ENCODE measurements around the gene NPLOC4. TPM values are rescaled to one million over a fixed set of nuclear protein-coding genes. Genes with fewer than 3 reads are reported as not detected.

Gene NPLOC4
- total RNA-seq, 3 donors from 2014 or later: 56.0 to 69.0 (median 57.8) TPM

DNA sequence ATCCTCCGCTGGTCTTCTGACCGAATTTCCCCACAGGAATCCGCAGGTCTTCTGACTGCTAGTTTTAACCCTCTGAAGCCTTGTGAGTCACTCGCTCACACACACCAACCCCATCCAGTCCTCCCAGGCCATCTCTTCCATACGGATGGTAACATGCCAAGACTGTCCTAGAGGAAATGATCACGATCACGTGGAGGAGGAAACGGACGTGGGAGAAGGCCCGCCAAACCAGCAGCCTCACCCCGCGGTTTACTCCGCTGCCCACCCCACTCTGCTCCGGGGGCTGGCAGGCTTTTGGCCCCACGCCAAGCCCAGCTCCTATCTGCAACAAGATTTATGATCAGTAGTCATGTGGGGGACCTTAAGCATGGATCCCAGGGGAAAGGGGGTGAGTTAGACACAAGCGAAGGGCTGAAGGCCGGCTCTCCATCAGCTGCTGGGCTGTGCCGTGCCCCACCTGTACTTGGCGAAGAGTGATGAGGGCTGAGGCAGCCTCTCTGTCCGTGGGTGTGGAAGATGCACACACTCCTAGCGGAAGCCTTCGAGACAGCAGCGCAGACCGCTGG lies 83.2 kb downstream of the NPLOC4 start:
- TF ChIP-seq POLR2A (IDR thresholded peaks at IDR 0.05): no peak
- TF ChIP-seq POLR2AphosphoS5 (IDR thresholded peaks at IDR 0.05): peak in 1 of 3 donors; percentile 31
- intact Hi-C loops (cut with DNase I; ENCODE audit: low total_unique reads): no loop called here
- Histone ChIP-seq H3K4me3 (peak overlapping the region in 2 of 3 donors; percentile 90 to 96), H3K9me3 (no peaks in the 10 kb centered on the region), H3K27ac (peak overlapping the region; percentile 46 to 73), H3K27me3 (no peaks in the 10 kb centered on the region), H3K36me3 (no peaks in the 10 kb centered on the region), H3K4me1 (peaks cover 4 to 9% of the 10 kb centered on the region in 2 donors)
- DNase-seq (ENCODE audit: low spot score in 2 of 2): no peak

DNA sequence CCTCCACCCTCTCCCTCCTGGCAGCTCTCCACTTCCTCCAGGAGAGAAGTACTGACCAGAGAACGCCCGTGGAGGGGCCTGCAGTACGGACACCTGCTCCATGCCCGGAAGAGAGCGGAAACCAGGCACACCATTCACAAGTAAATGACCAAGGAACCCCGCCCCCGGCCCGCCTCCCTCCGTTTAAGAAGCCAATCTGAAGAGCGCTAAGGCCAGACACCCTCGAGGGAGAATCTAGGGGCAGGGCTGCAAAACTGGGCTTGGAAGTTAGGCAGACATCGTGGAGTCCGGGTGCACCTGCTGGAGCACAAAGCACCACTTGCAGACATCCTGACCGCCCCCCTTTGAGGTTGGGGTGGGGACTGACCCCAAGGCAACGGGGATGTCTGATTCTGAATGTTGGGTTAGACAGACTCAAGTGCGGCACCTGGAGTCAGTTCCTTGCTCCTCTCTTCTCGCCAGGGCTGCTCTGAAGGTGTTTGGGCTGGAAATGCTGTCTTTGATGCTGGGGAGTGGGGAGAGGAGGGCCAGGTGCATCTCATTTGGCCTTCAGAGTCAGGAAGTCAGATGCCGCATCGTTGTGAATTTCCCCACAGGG lies 83.8 kb downstream of the NPLOC4 start:
- intact Hi-C loops (cut with DNase I; ENCODE audit: low total_unique reads): no loop called here
- TF ChIP-seq, protein P1, sequence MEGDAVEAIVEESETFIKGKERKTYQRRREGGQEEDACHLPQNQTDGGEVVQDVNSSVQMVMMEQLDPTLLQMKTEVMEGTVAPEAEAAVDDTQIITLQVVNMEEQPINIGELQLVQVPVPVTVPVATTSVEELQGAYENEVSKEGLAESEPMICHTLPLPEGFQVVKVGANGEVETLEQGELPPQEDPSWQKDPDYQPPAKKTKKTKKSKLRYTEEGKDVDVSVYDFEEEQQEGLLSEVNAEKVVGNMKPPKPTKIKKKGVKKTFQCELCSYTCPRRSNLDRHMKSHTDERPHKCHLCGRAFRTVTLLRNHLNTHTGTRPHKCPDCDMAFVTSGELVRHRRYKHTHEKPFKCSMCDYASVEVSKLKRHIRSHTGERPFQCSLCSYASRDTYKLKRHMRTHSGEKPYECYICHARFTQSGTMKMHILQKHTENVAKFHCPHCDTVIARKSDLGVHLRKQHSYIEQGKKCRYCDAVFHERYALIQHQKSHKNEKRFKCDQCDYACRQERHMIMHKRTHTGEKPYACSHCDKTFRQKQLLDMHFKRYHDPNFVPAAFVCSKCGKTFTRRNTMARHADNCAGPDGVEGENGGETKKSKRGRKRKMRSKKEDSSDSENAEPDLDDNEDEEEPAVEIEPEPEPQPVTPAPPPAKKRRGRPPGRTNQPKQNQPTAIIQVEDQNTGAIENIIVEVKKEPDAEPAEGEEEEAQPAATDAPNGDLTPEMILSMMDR (IDR thresholded peaks at IDR 0.05): no peak
- TF ChIP-seq POLR2AphosphoS5 (IDR thresholded peaks at IDR 0.05) (no peak), POLR2A (IDR thresholded peaks at IDR 0.05) (no peak)
- H3K9me3 ChIP-seq: no peaks in the 10 kb centered on the region
- peaks cover 4 to 9% of the 10 kb centered on the region in 2 donors for H3K4me1 ChIP-seq
- H3K27me3 ChIP-seq: no peaks in the 10 kb centered on the region
- DNase-seq (ENCODE audit: low spot score in 2 of 2): peak; percentile 67 to 88
- peaks cover 2% of the 10 kb centered on the region for H3K36me3 ChIP-seq
- peak overlapping the region; percentile 46 to 73 for H3K27ac ChIP-seq
- H3K4me3 ChIP-seq: peak overlapping the region; percentile 90 to 96 (median 90)

DNA sequence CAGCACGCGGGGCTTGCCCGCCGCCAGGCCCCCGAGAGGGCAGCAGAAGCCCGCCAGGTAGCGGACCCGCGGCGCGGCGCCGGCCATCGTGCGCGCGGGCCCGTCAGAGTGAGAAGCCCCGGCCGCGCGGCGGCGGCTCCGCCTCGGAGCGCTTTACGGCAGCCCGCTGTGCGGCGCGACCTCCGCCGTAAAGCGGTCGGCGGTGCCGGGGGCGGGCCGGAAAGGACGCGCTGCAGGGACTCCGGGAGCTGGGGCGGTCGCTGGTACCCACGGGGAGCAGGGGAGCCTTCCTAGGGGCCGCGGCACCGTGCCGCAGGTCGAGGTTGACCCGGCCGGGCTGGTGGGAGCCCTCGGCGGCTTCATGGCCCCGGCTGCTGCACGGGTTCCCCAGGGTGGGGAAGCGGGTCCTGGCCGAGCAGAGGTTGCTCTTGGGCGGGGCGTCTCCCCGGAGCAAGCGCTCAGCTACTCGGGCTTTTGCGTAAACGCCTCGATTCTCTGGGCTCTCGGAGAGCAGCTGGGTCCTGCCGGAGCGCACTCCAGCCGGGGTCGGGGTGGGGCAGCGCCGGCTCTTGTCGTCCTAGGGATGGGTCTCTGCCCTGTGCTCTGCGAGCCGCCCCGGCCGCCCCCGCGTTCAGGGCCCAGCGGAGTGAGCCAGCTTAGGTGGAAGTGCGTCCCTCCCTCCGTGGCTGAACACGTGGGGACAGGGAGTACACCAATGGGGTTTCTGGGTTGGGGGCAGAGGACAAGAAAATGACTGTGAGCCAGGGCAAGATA lies 84.5 kb downstream of the NPLOC4 start, which contains the start of gene FAAP100:
FAAP100 (minus strand) TSS at position 110 of the 774 bp plus-strand sequence; CDS start at position 87, 23 bp downstream.
- Histone ChIP-seq H3K27me3 (no peaks in the 10 kb centered on the region), H3K36me3 (peaks cover 5% of the 10 kb centered on the region), H3K4me3 (peak within 1 kb of the TSS; percentile 90 to 96 (median 90)), H3K9me3 (no peaks in the 10 kb centered on the region), H3K27ac (peak within 1 kb of the TSS; percentile 46 to 73), H3K4me1 (peaks cover 4 to 9% of the 10 kb centered on the region in 2 donors)
- DNase-seq (ENCODE audit: low spot score in 2 of 2): peak; percentile 61 to 69
- TF ChIP-seq POLR2AphosphoS5 (IDR thresholded peaks at IDR 0.05): peak in 2 of 3 donors; percentile 31 to 39
- TF ChIP-seq, protein P1 (IDR thresholded peaks at IDR 0.05): no peak
- TF ChIP-seq POLR2A (IDR thresholded peaks at IDR 0.05): no peak
- intact Hi-C loops (cut with DNase I; ENCODE audit: low total_unique reads): no loop called here

DNA sequence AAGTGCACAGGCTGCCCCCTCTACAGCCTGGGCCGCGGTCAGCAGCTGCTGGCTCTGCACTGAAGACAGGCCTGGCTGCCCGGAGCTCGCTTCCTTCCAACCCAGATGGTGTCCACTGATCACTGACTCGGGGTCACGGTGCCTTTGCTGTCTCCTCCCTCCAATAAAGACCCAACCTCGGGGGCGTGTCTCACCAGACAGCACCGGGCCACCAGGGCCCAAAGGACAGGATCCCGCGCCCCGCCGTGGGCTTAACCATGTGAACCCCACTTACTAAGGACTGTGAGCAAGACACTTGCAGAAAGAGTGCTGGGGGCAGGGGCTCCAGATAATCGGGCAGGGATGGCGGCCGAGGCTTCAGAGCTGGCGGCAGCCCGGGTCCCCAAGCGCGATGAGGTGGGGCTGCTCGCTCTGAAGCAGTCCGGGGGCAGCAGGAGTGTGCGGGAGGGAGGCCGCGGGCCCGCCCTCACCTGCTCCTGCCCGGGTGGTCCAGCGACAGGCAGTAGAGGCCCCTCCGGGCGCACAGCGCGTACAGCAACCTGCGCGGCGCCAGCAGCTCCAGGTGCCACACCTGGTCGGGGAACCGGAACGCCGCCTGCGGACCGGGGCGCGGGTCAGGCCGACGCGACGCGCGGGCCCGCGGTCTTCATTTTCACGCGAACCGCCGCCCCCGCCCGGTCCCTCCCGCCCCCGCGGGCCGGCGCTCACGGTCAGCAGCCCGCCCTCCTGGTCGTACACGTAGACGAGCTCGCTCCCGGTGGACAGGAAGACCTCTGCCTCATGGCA lies 85.3 kb downstream of the NPLOC4 start:
- Histone ChIP-seq H3K27me3 (no peaks in the 10 kb centered on the region), H3K36me3 (peaks cover 7% of the 10 kb centered on the region), H3K4me1 (peaks cover 4 to 9% of the 10 kb centered on the region in 2 donors), H3K27ac (peak overlapping the region; percentile 46 to 73), H3K9me3 (no peaks in the 10 kb centered on the region), H3K4me3 (peak overlapping the region; percentile 90 to 96 (median 90))
- no peak for DNase-seq (ENCODE audit: low spot score in 2 of 2)
- TF ChIP-seq POLR2AphosphoS5 (IDR thresholded peaks at IDR 0.05) (no peak), POLR2A (IDR thresholded peaks at IDR 0.05) (no peak)
- TF ChIP-seq, protein P1 (IDR thresholded peaks at IDR 0.05): no peak
- intact Hi-C loops (cut with DNase I; ENCODE audit: low total_unique reads): no loop called here

DNA sequence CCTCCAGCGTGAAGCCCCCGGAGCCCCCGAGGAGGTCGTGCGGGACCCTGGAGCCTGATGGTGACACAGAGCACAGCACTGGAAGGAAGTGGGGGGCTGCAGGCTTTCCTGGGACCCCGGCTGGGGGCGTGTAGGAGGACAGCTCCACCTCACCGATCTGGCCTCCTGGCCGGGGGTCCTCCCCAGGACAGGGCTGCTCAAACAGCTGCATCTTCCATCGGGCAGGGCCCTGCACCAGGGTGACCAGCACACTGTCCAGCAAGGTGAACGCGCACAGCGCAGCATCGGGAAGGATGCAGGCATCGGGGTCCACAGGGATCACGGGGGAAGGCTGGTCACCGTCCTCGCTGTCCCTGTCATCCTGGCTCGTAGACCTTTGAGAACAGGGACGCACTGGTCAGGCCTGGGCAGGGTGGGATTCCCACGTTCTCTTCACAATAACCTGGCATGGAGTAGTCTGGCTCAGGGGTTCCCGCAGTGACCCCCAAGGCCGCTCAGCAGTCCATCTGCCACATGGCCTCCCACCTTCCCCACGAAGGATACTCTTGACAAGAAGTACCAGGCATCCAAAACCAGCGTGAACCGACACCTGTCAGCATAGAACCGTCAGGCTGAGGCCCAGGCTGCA lies 86.0 kb downstream of the NPLOC4 start:
- TF ChIP-seq POLR2AphosphoS5 (IDR thresholded peaks at IDR 0.05): no peak
- DNase-seq (ENCODE audit: low spot score in 2 of 2): no peak
- Histone ChIP-seq H3K27me3 (no peaks in the 10 kb centered on the region), H3K9me3 (no peaks in the 10 kb centered on the region), H3K4me3 (peak overlapping the region; percentile 90 to 96 (median 90)), H3K4me1 (peaks cover 4 to 9% of the 10 kb centered on the region in 2 donors), H3K27ac (peak overlapping the region in 1 of 2 donors; percentile 73), H3K36me3 (peaks cover 14% of the 10 kb centered on the region)
- intact Hi-C loops (cut with DNase I; ENCODE audit: low total_unique reads): no loop called here
